ENCODE data around the gene FANCC.

Gene FANCC

DNA sequence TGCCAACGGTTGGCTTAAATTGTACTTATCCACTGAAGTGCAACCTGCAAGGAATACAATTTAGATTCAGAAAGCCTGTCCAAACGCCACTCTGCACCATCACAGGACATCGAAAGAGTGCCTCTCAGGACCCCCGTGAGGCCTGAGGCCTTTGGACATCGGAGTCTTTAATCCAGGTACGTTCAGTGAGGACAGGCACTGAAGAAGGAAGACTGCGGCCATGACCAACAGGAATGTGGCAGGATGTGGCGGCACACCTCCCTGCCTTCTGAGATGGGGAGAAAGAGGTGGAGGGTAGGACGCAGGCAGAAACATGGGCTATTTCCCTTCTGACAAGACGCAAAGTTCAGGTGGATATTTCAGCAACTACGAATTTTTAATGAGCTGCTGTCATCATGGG lies 205.8 kb downstream of the FANCC start:
- no peaks in the 10 kb centered on the region for H3K27me3 ChIP-seq (ENCODE audit: insufficient read depth, low read depth, severe bottlenecking)
- TF ChIP-seq, protein P1, sequence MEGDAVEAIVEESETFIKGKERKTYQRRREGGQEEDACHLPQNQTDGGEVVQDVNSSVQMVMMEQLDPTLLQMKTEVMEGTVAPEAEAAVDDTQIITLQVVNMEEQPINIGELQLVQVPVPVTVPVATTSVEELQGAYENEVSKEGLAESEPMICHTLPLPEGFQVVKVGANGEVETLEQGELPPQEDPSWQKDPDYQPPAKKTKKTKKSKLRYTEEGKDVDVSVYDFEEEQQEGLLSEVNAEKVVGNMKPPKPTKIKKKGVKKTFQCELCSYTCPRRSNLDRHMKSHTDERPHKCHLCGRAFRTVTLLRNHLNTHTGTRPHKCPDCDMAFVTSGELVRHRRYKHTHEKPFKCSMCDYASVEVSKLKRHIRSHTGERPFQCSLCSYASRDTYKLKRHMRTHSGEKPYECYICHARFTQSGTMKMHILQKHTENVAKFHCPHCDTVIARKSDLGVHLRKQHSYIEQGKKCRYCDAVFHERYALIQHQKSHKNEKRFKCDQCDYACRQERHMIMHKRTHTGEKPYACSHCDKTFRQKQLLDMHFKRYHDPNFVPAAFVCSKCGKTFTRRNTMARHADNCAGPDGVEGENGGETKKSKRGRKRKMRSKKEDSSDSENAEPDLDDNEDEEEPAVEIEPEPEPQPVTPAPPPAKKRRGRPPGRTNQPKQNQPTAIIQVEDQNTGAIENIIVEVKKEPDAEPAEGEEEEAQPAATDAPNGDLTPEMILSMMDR (IDR thresholded peaks at IDR 0.05; ENCODE audit: low read depth, low read length) = no peak
- H3K27ac ChIP-seq = no peak overlapping the region
- peaks cover 45% of the 10 kb centered on the region for H3K36me3 ChIP-seq
- H3K9me3 ChIP-seq (ENCODE audit: severe bottlenecking) = no peaks in the 10 kb centered on the region
- DNase-seq = no peak
- no peak overlapping the region for H3K4me3 ChIP-seq (ENCODE audit: low read depth, low read length)

DNA sequence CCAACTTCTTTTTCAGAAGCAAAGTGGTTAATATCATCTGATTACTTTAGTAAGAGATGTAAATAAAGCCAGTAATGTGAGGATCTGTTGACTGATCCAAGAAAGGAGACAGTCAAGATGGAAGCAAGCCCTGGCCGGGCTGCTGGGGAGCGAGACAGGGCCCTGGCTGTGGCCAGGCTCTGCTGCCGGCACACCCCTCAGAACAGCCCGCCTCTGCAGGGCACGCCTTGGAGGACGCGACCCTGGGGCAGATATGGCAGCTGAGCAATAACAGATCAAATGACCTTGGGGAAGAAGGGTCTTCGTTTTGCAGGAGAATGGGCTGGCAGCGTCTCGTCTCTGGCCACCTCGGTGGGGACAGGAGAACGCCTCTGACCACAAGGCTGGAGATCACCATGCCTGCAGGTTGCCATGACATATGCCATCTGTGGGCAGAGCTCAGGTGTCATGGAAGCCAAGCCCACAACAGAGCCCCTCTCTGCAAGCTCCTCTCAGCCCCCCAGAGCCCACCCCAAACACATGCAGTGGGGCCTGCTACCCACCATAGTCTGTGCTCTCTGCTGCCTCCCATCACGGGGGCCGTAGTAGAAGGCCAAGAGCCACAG lies 206.5 kb downstream of the FANCC start:
- DNase-seq = no peak
- no peaks in the 10 kb centered on the region for H3K27me3 ChIP-seq (ENCODE audit: insufficient read depth, low read depth, severe bottlenecking)
- H3K4me3 ChIP-seq (ENCODE audit: low read depth, low read length) = no peak overlapping the region
- TF ChIP-seq, protein P1 (IDR thresholded peaks at IDR 0.05; ENCODE audit: low read depth, low read length) = no peak
- peaks cover 52% of the 10 kb centered on the region for H3K36me3 ChIP-seq
- no peak overlapping the region for H3K27ac ChIP-seq
- no peaks in the 10 kb centered on the region for H3K9me3 ChIP-seq (ENCODE audit: severe bottlenecking)

DNA sequence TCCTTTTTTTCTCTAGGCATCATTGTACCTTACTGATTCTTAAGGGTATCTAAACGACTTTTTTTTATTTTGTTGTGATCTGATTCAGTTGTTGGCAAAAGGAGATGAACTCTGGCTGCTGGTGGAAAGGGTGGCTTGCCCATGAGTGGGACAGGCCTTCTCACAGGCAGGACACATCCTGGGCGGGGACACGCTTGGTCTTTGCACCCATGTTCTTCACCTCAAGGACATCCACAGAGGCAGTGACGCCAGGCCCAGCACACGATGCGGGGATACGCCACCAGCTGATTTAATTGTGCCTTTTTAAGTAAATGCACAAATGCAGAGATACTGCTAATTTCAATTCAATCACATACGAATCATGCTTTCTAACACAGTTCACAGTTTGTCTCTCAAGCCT lies 208.1 kb downstream of the FANCC start:
- no peak for DNase-seq
- no peaks in the 10 kb centered on the region for H3K27me3 ChIP-seq (ENCODE audit: insufficient read depth, low read depth, severe bottlenecking)
- TF ChIP-seq, protein P1 (IDR thresholded peaks at IDR 0.05; ENCODE audit: low read depth, low read length) = no peak
- peaks cover 55% of the 10 kb centered on the region for H3K36me3 ChIP-seq
- H3K27ac ChIP-seq = no peak overlapping the region
- no peak overlapping the region for H3K4me3 ChIP-seq (ENCODE audit: low read depth, low read length)
- H3K9me3 ChIP-seq (ENCODE audit: severe bottlenecking) = no peaks in the 10 kb centered on the region

DNA sequence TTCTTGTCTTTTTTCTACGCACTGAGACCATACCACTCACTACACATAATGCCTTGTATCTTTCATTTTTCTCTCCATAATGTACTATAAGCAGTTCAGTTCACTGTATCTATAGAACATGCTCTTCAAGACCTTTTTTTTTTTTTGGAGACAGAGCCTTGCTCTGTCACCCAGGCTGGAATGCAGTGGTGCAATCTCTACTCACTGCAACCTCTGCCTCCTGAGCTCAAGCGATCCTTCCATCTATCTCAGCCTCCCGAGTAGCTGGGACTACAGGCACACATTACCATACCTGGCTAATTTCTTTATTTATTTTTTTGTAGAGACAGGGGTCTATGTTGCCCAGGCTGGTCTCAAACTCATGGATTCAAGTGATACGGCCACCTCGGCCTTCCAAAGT lies 208.7 kb downstream of the FANCC start:
- H3K9me3 ChIP-seq (ENCODE audit: severe bottlenecking) = no peaks in the 10 kb centered on the region
- no peak overlapping the region for H3K27ac ChIP-seq
- H3K36me3 ChIP-seq = peaks cover 53% of the 10 kb centered on the region
- H3K27me3 ChIP-seq (ENCODE audit: insufficient read depth, low read depth, severe bottlenecking) = no peaks in the 10 kb centered on the region
- no peak for DNase-seq
- TF ChIP-seq, protein P1 (IDR thresholded peaks at IDR 0.05; ENCODE audit: low read depth, low read length) = no peak
- no peak overlapping the region for H3K4me3 ChIP-seq (ENCODE audit: low read depth, low read length)

DNA sequence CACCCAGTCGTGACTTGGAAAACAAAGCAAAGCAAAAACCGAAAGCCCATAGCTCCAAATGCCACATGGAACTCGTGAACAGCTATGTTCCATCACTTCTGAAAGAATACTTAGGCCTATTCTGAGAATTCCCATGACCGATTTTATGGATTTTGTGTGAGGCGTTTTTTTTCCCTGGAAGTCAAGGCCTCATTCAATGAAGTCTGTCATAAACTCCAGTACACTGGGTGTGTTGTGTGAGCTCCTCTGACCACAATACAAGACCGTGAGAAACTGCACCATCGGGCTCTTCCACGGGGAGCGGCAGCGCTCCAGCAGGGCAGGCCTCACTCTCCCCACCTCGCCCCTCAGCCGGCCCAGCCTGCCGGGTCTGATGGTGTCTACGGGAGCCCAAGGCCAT lies 209.5 kb downstream of the FANCC start:
- no peak overlapping the region for H3K27ac ChIP-seq
- H3K4me3 ChIP-seq (ENCODE audit: low read depth, low read length) = no peak overlapping the region
- TF ChIP-seq, protein P1 (IDR thresholded peaks at IDR 0.05; ENCODE audit: low read depth, low read length) = no peak
- H3K9me3 ChIP-seq (ENCODE audit: severe bottlenecking) = no peaks in the 10 kb centered on the region
- DNase-seq = no peak
- H3K36me3 ChIP-seq = peaks cover 57% of the 10 kb centered on the region
- H3K27me3 ChIP-seq (ENCODE audit: insufficient read depth, low read depth, severe bottlenecking) = no peaks in the 10 kb centered on the region

All from WERI-Rb-1 (cell line).